Measurements from ENCODE around the gene AGO4. TPM values are rescaled to one million over a fixed set of nuclear protein-coding genes. Genes with fewer than 3 reads are reported as not detected.
A peak's percentile ranks its signal among the peaks of the same experiment; 100 is the strongest.

The AGO4 gene
- total and polyA plus RNA-seq, 8 donors = 2.9 to 38.6 (median 8.9) TPM

DNA sequence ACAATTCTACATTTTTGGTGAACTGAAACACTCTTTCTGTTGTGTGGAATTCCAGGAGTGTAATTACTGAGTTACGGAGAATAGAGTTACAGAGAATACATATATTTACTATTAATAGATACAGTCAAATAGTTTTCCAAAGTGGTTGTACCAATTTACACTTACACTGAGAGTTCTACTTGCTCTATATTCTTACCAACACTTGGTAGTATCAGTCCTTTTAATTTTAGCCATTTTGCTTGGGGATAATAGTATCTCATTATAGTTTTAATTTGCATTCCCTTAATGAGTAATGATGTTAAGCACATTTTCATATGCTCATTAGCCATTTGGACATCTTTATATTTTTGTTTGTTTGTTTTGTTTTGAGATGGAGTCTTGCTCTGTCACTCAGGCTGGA is 28.9 kb downstream of the AGO4 start:
- TF ChIP-seq, protein P1, sequence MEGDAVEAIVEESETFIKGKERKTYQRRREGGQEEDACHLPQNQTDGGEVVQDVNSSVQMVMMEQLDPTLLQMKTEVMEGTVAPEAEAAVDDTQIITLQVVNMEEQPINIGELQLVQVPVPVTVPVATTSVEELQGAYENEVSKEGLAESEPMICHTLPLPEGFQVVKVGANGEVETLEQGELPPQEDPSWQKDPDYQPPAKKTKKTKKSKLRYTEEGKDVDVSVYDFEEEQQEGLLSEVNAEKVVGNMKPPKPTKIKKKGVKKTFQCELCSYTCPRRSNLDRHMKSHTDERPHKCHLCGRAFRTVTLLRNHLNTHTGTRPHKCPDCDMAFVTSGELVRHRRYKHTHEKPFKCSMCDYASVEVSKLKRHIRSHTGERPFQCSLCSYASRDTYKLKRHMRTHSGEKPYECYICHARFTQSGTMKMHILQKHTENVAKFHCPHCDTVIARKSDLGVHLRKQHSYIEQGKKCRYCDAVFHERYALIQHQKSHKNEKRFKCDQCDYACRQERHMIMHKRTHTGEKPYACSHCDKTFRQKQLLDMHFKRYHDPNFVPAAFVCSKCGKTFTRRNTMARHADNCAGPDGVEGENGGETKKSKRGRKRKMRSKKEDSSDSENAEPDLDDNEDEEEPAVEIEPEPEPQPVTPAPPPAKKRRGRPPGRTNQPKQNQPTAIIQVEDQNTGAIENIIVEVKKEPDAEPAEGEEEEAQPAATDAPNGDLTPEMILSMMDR (IDR thresholded peaks at IDR 0.05) = no peak
- TF ChIP-seq EP300 (IDR thresholded peaks at IDR 0.05) (no peak), POLR2A (IDR thresholded peaks at IDR 0.05) (no peak), POLR2AphosphoS5 (IDR thresholded peaks at IDR 0.05) (no peak)
- Histone ChIP-seq H3K27me3 (no peaks in the 10 kb centered on the region), H3K4me1 (no peaks in the 10 kb centered on the region), H3K9me3 (no peaks in the 10 kb centered on the region), H3K27ac (no peak overlapping the region), H3K4me3 (no peak overlapping the region), H3K36me3 (peaks cover 56 to 100% (median 97%) of the 10 kb centered on the region in 4 donors)
- DNase-seq = no peak
- intact Hi-C loops (cut with DNase I; ENCODE audit: low total_unique reads) = no loop called here
- 96 to 100% (median 100%) methylated on average over 1 of the region's 1 CpG for WGBS, 5 donors

DNA sequence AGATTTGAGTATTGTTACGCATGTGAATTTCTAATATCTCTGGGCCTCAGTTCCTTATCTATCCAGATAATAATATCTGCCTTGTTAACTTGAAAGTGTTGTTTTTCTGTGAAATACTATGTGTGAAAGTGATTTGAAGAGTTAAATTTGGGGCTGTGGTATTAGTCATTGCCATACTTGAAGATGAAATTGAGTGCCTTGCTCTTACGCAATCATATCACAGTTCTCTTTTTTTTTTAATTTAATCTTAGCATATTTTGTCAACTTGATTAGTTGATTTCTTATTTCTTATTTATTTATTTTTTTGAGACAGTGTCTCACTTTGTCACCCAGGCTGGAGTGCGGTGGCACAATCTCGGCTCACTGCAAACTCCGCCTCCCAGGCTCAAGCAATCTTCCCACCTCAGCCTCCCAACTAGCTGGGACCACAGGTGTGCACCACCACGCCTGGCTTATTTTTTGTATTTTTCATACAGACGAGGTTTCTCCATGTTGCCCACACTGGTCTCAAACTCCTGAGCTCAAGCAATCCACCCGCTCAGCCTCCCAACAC is 31.0 kb downstream of the AGO4 start:
- WGBS, 5 donors = 93 to 97% (median 94%) methylated on average over 8 of the region's 8 CpGs
- Histone ChIP-seq H3K4me3 (no peak overlapping the region), H3K4me1 (no peaks in the 10 kb centered on the region), H3K27ac (no peak overlapping the region), H3K27me3 (no peaks in the 10 kb centered on the region), H3K36me3 (peaks cover 51 to 100% (median 97%) of the 10 kb centered on the region in 4 donors), H3K9me3 (no peaks in the 10 kb centered on the region)
- DNase-seq = no peak
- intact Hi-C loops (cut with DNase I; ENCODE audit: low total_unique reads) = no loop called here
- no peak for TF ChIP-seq POLR2AphosphoS5 (IDR thresholded peaks at IDR 0.05)
- TF ChIP-seq EP300 (IDR thresholded peaks at IDR 0.05) = no peak
- no peak for TF ChIP-seq POLR2A (IDR thresholded peaks at IDR 0.05)
- TF ChIP-seq, protein P1 (IDR thresholded peaks at IDR 0.05) = no peak

DNA sequence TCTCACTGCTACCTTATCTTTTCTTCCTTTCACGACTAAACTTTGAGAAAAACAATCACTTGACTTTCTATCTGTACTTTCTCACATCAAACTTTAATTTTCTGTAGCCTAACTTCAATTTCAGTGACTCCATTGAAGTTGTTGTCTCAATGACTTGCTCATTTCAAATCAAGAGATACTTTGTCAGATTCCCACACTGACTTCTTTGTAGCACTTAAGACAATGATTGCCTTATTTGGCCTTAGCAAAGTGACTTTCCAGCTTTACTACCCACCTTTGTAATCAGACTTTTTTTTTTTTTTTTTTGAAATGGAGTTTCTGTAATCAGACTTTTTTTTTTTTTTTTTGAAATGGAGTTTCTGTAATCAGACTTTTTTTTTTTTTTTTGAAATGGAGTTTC is 37.0 kb downstream of the AGO4 start:
- Histone ChIP-seq H3K4me1 (peaks cover 0 to 18% (median 8%) of the 10 kb centered on the region in 4 donors), H3K4me3 (no peak overlapping the region), H3K36me3 (peaks cover 22 to 88% (median 74%) of the 10 kb centered on the region in 4 donors), H3K27ac (no peak overlapping the region), H3K27me3 (no peaks in the 10 kb centered on the region), H3K9me3 (no peaks in the 10 kb centered on the region)
- TF ChIP-seq EP300 (IDR thresholded peaks at IDR 0.05) = no peak
- TF ChIP-seq, protein P1 (IDR thresholded peaks at IDR 0.05) = no peak
- TF ChIP-seq POLR2AphosphoS5 (IDR thresholded peaks at IDR 0.05) = no peak
- TF ChIP-seq POLR2A (IDR thresholded peaks at IDR 0.05) = no peak
- intact Hi-C loops (cut with DNase I; ENCODE audit: low total_unique reads) = no loop called here
- WGBS, 5 donors = 27 to 55% (median 35%) methylated on average over 1 of the region's 1 CpG
- peak in 1 of 2 donors; percentile 14 for DNase-seq

DNA sequence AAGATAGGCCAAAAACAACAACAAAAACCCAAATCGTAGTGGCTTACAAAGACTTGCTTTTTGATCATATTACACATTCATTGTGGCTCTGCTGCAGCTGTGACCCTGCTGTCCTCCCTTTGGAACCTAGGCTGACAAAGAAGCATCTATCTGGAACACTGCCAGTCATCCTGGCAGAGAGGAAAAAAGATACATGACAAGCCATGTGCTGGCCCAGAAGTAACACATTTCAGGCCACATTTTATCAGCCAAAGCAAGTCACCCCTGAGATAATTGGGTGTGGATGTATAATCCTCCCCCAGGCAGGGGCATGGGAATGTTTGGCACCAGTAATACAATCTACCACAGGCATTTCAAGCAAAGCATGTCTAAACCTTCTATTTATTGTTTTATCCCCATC is 38.0 kb downstream of the AGO4 start:
- no peak for DNase-seq
- WGBS, 5 donors = 44 to 81% (median 73%) methylated on average over 1 of the region's 1 CpG
- intact Hi-C loops (cut with DNase I; ENCODE audit: low total_unique reads) = no loop called here

More for the DNA sequence above, 38.0 kb downstream of the AGO4 start:
- Histone ChIP-seq H3K4me3 (no peak overlapping the region), H3K36me3 (peaks cover 18 to 88% (median 74%) of the 10 kb centered on the region in 4 donors), H3K9me3 (no peaks in the 10 kb centered on the region), H3K4me1 (peaks cover 0 to 22% (median 9%) of the 10 kb centered on the region in 4 donors), H3K27ac (no peak overlapping the region), H3K27me3 (no peaks in the 10 kb centered on the region)
- TF ChIP-seq POLR2AphosphoS5 (IDR thresholded peaks at IDR 0.05) (no peak), POLR2A (IDR thresholded peaks at IDR 0.05) (no peak), EP300 (IDR thresholded peaks at IDR 0.05) (no peak)
- TF ChIP-seq, protein P1 (IDR thresholded peaks at IDR 0.05) = no peak
